Heart left ventricle (tissue), 13 donors: ENCODE results near the gene DAZAP1.

Experiments
- POLR2A ChIP-seq, 2 donors: fragments of 450-650 bp; IDR thresholded peaks; one replicate each; pipeline ENCODE4 v1.6.1; 2017; ENCODE audit warnings: antibody characterized with exemption in 2 of 2, mild to moderate bottlenecking in 2 of 2, moderate library complexity in 2 of 2
- TF ChIP-seq, protein P1 (sequence below), 12 donors: fragments of 200-600 bp; sonication (generic) in 4 of 12; IDR thresholded peaks; one replicate each; pipeline versions ENCODE4 v1.5.0 to v1.8.0; 2018 to 2022; ENCODE audit warnings: antibody characterized with exemption in 12 of 12, mild to moderate bottlenecking in 5 of 12
- donor health status: ischemic (EF 13 %, LVEDD 7.1; RV severe dilation, severe dysfunction).
- donor health status: DM: no; HTN: yes; CAD: no.
- donor health status: DM: no; HTN: no; CAD: no.
- donor health status: ischemic (EF 25% LVEDD 6.9; RV normal size, moderate dysfunction).
- donor health status: ischemic (EF 25% LVEDD 5.7; RV mildly dilated, moderate dysfunction).
- donor health status: ischemic (EF 35%, LVEDD 5.7; RV mildly dilated, moderate dysfunction).
- donor health status: nonischemic (EF 11% LVEDD 7.7; RV severe dilation, severe dysfunction).
- donor health status: DM: yes; HTN: yes; CAD: no.
- donor health status: PGD.
- donor health status: ischemic (EF 29% LVEDD 5.4; RV normal size, mild dysfunction).
- donor health status: nonischemic (EF 23%, LVEDD 6.1; RV moderate dilation, normal function).

DNA sequence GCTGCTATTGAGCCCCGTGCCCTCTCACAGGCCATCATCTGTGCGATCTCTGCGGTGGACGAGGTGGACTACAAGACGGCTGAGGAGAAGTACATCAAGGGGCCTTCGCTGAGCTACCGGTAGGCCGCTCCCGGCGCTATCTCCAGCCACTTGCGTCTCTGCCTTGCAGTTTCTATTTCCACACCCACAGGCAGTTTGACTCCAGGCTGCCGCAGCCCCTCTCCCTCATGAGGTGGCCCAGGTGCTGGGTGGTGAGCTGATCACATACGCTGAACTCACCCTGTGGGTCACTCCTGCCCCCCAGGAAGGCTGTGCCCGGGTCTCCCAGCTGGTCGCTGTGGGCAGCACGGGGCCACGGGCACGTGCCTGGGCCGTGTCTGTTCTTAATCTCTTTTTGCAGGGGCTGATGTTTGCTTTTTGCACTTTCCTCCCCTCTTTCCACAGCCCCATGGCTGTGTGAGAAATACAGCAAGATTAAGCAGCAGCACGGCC lies 34.3 kb upstream of the DAZAP1 start:
- TF ChIP-seq, protein P1, sequence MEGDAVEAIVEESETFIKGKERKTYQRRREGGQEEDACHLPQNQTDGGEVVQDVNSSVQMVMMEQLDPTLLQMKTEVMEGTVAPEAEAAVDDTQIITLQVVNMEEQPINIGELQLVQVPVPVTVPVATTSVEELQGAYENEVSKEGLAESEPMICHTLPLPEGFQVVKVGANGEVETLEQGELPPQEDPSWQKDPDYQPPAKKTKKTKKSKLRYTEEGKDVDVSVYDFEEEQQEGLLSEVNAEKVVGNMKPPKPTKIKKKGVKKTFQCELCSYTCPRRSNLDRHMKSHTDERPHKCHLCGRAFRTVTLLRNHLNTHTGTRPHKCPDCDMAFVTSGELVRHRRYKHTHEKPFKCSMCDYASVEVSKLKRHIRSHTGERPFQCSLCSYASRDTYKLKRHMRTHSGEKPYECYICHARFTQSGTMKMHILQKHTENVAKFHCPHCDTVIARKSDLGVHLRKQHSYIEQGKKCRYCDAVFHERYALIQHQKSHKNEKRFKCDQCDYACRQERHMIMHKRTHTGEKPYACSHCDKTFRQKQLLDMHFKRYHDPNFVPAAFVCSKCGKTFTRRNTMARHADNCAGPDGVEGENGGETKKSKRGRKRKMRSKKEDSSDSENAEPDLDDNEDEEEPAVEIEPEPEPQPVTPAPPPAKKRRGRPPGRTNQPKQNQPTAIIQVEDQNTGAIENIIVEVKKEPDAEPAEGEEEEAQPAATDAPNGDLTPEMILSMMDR (IDR thresholded peaks at IDR 0.05) = no peak
- TF ChIP-seq POLR2A (IDR thresholded peaks at IDR 0.05) = no peak
